Myocyte (in vitro differentiated cells): ENCODE data around the gene CUL3. TPM values are rescaled to one million over a fixed set of nuclear protein-coding genes. Genes with fewer than 3 reads are reported as not detected.
A peak's percentile ranks its signal among the peaks of the same experiment; 100 is the strongest.
"Not testable (repeated sequence)": the region's sequence is repeated elsewhere in the genome, so short reads cannot be mapped to it uniquely, and the experiment has no call there.

Source experiments
- DNase-seq: peaks from one replicate; pipeline ENCODE4 v3.0.0-alpha.2; 2012; ENCODE audit warnings: low read depth
- polyA plus RNA-seq: library from polyadenylated mRNA; unstranded; fragments of >200 nt; gene quantifications from one replicate; pipeline ENCODE4 v1.2.1, GENCODE V29; 2012; ENCODE audit warnings: missing spikeins
- total RNA-seq: library from RNA; depleted of rRNA; stranded (reverse); fragments of >200 nt; gene quantifications from 2 replicates; pipeline ENCODE4 v1.2.3, GENCODE V29; 2014

The CUL3 gene
- 86.4 and 92.3 TPM in 2 replicates for total RNA-seq
- polyA plus RNA-seq = 52.2 TPM

DNA sequence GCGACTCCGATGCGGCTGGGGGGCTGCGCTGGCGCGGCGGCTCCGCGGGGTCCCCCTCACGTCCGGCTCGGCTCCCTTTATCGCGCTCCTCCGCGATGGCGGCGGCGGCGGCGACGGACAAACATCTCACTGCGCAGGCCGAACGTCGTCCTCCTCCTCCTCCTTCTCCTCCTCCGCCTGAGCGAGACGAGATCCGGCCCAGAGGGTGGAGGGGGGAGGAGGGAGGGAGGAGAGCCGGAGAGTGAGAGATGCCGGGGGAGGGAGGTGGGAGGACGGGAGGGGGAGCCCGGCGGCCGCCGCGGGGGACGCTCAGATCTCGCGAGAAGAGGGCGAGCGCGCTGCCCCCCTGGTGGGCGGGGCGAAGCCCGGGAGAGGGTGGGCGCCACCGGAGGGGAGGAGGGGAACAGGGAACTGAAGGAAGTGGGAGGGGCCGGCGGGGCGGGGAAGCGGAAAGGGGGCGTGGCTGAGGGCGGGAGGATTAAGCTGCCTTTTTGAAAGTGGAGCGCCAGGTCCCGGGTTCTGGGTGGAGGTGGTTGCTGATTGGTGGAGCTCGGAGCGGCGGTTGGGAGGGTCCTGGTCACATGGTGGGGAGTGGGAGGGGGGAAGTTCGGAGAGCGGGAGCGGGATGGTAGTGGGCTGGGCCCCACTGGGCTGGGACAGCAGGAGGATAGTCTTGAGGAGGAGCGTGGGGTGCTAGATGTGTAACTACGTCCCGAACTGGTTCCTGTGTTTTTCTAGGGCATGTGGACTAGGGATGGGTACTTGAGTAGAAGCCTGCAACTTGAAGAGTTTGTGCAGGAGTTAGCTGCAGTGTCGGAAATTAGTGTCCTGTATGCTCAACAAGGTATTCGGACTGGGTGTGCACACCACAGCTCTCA, at the start of gene CUL3:
Gene CUL3 (minus strand): TSS at position 153 of the 878 bp plus-strand sequence. CDS start 354 bp downstream, outside the sequence.
- DNase-seq = peak; percentile 99

DNA sequence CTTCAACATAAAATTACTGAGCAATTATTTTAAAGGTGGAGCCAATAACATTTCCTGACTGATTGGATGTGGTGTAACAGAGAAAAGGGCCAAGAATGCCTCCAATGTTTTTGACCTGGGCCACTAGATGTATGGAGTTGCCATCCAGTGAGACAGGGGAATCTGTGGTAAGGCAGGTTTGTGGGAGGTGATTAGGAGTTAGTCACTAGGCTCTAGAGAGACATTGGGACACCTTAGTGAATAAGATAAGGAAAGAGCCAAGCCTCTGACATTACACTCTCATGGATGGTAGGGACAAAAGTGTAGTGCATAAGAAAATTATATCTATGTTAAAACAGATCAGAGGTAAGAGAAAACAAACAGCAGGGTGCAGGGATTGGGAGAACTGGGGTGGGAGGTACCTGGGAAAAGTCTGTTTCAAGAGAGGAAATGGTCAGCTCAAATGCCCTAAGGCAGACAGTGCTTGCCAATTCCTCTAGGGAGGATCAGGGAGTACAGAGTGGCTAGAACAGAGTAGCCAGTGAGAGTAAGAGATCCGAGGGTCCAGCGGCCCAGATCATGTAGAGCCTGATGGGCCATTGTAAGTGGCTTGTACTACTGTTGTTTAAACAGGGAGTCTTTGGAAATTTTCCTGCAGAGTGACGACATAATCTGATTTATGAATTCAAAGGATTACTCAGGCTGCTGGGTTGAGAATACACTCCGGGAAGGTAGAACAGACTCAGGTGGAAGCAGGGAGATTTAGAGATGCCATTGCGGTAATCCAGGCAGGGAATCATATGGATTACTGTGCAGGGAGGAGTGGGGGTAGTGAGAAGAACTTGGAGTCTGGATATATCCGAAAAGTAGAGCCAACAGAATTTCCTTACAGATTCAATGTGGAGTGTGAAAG, 45.7 kb upstream of the CUL3 start:
- no peak for DNase-seq

DNA sequence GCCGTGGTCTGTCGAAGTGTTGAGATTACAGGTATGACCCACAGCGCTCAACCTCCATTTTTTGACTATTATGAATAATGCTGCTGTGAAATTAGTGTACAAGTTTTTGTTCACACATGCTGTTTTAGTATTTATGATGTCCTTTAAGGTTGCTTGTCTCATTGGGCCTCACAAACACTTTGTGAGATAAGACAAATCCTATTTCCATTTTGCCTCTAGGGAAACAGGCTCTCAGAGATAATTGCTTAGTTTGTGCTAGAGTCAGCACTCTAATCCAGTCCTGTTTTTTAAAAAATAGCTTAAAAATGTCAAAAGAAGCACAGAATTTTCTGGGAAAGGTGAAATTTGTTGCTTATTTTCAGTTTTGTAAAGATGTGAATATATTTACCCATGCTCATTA, 43.3 kb upstream of the CUL3 start:
- no peak for DNase-seq

DNA sequence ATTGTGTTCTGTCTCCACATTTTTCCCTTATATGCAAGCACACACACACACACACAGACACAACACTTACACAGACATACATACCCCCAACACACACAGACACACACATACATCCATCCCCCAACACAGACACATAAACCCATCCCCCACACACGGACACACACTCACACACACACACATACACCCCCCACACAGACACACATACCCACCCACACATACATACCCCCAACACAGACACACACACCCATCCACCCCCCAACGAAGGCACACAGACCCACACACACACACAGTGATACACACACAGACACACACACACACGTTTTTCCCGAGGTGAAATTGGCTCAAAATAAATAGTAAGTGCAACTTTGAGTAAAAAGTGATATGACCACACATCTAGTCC, 41.6 kb upstream of the CUL3 start:
- no peak for DNase-seq

DNA sequence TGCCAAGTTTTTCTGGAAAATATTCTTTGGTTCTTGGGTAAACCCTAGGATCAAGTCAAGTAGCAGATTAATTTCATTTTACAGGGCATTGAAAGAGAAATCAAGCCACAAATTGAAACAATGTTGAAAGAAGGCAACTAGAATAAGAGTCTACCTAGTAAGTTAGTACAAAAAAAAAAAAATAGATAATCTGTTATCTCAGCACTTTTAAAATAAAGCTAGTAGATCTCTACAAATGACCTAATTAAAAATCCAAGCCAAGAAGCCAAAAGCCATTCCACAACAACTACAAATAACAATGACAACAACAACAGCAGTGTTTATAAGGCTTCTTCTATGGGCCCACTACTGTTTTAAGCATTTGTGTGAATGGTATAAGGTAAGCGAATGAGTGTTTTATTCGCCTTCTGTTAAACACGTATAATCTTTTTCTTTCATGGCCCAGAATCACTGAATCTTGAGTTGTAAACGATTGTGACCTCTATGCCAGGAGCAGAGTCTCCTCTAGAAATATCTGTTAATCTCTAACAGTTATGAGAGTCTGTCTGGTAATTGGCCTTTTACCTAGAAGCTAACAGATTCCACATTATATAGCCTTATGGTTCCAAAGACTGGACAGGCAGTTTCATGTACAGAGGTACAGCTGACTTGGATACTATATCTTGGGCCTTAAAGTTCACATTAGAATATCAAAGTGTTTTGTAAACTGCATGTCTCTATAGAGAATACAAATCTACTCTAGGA, 28.6 kb upstream of the CUL3 start:
- no peak for DNase-seq

DNA sequence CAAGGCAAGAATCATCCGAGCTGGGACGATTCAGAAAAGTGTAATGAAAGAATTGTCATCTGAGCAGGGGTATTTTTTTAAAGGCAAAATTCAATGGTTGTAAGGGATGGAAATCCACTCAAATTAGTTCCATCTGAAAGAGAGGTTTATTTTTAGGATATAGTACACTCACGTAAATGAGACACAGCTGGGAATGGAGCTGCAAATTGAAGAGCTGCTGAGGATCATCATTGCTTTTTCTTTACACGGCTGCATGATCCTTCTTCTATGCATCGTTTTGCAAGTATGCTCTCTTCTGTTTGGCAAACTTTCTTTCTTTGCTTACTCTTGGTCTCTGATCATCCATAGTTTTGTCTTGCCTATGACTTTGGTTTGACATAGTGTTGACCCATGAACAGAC, 27.4 kb upstream of the CUL3 start:
- no peak for DNase-seq

DNA sequence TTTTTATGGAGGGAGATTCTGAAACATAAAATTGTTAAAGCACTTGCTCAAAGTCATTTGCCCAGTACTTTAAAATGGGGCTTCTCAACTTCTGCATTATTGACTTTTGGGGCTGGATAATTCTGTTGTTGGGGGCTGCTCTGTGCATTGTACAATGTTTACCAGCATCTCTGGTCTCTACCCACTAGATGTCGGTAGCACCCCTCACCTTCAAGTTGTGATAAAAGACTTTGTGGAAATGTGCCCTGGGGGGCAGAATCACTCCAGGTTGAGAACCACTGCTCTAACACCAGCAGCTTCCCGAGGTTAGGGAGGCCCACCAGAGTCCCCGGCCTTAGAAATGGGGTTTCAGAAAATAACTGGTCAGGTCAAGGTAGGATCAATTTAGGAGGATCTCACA, 26.8 kb upstream of the CUL3 start:
- no peak for DNase-seq

DNA sequence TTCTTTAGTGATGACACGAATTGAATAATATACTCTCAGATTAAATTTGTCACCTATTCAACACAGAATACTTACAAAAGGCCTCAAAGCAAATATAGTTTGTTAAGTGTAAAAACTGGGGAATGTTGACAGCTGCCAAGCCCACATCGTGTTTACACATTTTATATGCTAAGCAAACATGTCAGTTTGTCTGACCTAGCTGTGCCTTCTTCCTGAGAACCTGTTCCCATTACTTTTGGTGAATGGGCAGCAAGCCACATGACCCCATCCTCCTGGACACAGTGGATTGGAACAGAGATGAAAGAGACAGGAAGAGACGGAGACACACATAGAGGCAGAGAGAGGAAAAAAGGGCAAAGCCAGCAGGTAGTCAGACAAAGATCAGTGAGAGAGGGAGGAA, 22.9 kb upstream of the CUL3 start:
- DNase-seq = no peak

DNA sequence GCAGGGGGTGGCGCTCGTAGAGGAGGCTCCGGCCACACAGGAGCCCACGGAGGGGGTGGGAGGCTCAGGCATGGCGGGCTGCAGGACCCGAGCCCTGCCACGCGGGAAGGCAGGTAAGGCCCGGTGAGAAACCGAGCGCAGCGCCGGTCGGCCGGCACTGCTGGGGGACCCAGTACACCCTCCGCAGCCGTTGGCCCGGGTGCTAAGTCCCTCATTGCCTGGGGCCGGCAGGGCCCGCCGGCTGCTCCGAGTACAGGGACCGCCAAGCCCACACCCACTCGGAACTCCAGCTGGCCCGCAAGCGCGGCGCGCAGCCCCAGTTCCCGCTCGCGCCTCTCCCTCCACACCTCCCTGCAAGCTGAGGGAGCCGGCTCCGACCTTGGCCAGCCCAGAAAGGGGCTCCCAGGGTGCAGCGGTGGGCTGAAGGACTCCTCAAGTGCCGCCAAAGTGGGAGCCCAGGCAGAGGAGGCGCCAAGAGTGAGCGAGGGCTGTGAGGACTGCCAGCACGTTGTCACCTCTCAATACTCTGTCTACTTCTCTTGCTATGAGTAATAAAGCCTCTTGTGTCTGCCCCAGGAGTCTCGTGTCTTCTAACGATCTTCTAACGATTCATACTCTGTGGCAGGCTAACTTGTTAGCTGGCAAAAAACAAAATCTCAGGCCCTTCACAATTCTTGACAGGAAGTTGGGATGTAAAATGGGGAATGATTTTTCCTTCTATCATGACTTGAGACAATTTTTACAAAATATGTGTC, 18.8 kb upstream of the CUL3 start:
- not testable (repeated sequence) for DNase-seq

DNA sequence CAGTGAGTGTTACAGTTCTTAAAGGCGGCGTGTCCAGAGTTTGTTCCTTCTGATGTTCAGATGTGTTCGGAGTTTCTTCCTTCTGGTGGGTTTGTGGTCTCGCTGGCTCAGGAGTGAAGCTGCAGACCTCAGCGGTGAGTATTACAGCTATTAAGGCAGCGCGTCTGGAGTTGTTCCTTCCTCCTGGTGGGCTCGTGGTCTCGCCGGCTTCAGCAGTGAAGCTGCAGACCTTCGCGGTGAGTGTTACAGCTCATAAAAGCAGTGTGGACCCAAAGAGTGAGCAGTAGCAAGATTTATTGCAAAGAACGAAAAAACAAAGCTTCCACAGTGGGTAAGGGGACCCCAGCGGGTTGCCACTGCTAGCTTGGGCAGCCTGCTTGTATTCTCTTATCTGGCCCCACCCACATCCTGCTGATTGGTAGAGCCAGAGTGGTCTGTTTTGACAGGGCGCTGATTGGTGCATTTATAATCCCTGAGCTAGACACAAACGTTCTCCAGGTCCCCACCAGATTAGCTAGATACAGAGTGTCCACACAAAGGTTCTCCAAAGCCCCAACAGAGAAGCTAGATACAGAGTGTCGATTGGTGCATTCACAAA, 17.7 kb upstream of the CUL3 start:
- DNase-seq = not testable (repeated sequence)

DNA sequence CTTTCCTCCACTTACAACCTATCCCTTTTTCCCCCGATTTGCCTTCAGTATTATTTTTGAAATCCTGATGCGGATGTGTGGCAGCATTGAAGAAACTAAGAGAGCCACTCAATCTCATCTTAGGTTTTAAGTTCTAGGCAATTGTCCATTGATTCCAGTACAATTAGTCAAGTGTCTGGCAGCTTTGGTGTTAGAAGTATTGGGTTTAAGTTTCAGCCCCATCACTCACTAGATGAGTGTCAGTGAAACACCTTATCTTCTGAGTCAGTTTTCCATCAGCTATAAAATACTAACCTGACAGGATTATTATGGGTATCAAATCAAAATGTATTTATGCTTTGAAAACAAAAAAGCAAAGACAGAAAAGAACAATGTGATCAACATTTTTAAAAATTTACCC, 16.8 kb upstream of the CUL3 start:
- no peak for DNase-seq

DNA sequence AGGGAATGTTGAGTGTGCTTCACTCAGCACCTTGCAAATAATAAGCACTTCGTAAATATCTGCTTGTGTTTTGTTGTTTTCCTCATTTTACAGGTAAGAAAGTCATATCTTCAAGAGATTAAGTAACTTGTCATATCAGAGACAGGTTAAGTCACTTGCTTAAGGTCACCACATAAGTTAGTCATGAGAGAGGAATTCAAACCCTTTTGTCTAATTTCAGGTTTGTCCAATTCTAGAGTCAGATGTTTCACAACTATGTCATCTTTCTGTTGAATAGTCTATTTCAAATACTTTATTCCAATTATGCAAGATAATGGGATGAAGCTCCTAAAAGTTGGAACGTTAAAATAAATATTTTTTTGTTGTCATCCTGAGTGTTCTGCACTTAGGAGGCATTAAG, 13.5 kb upstream of the CUL3 start:
- no peak for DNase-seq

DNA sequence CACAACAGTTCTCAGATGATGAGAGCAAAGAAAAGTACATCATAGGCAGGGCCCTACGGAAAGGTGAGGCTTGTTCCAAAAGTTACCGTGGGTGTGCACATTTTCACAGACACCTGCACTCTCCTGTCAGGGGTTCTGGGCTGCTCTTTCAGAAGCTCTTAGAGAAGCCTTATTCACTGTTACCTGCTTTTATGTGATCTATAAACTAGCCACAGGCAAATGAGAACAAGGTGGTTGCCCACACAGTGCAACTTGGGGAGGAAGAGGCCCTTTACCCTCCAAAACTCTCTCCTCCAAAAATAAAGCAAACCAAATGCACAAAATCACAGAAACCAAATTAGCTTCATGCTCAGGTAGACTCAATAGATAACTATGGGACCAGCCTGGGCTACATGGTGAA, 11.1 kb upstream of the CUL3 start:
- no peak for DNase-seq

DNA sequence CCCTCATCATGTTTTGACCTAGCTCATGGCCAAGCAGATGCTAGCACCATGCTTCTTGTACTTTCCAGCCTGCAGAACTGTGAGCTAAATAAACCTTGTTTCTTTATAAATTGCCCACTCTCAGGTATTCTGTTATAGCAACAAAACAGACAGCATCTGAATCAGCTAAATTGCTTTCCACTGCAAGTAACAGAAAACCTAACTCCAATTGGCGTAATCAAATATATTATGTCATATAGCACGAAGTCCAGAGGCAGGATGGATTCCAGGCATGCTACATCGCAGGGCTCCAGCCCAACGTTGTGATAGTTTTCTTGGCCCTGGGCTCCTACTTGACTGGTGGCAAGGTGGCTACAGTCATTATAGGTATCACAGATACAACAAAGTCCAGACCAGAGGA, 10.4 kb upstream of the CUL3 start:
- DNase-seq = no peak

DNA sequence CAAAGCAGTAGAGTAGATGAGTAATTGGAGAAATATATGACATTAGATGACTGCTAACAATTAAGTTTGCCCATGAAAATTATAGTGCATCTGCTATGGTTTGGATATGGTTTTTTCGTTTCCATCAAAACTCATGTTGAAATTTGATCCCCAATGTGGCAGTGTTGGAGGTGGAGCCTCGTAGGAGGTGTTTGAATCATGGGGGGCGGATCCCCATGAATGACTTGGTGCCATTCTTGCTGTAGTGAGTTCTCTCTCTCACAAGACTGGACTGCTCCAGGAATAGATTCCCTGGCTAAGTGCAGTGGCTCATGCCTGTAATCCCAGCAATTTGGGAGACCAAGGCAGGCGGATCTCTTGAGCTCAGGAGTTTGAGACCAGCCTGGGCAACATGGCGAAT, 9.7 kb upstream of the CUL3 start:
- DNase-seq = peak; percentile 22

DNA sequence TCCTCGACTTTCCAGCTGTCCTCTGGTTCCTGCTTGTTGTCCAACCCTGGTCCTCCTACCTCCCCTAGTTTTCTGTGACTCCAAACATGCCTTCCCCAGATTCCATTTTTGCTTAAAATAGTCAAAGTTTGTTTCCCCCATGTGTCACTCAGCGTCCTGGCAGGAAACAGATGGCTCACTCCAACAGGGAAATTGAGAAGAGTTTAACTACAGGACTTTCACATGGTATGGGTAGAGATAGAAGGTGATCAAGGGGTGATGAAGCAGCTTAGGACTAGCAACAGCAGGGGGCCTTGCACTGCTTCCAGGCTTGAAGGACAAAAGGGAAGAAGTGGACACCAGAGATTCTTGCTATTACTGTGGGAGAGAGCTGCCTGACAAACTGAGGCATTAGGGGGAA, 6.1 kb upstream of the CUL3 start:
- DNase-seq = no peak

DNA sequence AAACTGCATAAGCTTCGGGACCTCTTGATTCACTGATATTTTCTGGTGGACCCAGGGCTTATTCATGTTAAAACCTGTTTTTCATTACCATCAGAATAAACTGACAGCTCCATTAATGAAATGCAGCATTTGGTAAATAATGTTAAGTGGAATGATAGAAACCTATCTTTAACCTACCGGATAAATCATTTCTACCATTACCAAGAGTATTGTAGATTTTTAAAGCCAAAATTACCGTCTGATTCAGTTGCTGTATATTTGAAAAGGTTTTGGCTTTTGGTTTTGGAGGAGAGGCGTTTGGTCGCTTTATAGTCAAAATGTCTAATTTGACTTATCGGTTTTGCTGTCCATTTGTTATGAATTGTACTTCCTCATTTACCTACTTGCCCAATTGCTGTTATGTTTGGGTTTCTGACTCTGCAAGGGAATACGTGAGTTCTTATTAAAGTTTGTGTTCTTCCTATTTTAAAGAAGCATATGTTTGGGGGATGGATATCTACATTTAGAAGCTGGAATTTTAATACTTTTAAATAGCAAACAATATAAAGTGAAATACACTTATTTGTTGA, 1.0 kb upstream of the CUL3 start:
- no peak for DNase-seq

DNA sequence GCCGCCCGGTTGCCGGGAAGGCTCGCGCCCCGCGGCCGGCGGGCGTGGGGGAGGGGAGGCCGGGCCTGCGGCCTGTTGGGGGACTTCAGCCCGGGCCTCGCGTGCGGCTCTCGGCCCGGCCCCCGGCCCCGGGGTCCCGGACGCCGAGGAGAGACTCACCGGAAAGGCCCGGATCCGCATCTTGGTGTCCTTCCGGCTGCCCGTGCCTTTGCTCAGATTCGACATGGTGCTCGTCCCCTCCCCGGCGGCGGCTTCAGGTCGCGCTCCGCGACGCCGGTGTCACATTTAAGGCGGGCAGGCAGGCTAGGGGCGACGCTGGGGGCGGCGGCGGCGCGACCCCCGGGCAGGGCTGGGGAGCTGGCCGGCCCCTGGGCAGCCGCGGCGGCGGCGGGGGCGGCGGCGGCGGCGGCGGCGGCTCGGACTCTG, 365 bp downstream of the CUL3 start:
- peak; percentile 56 for DNase-seq

DNA sequence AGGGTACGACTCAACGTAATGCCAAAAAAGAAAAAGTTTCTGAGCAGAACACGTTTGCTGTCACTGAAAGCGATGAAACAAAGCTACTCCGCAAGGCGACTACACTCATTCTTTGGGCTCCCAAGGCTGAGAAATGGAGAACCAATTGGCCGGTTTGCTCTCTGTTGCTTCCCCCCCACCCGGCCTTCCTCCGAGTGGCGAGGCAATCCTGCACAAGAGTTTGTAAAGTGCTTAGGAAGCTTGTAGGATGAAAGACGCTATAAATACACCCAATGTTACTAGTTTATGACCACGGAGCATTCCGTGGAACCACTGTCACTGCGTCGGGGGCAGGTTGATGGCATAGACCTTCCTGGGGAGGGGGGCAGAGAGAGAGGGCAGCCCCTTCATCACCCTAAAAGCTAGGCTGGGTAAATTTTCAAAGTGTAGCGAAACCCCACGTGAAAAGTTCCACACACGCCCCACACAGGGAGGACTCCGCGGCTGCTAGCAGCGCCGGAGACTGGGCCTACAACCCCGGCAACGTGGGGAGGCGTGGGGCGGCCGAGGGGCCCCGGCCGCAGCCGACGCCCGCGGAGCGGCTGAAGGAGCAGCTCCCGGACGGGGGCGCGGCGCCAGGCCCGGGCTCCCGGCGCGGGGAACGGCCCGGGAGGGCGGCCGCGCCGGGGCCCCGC, 915 bp downstream of the CUL3 start:
- DNase-seq = peak; percentile 50
